GM18873 (cell line): Measurements from ENCODE around the gene C6orf141.

Experiments used
- ATAC-seq: cut with Tn5 transposase; IDR thresholded peaks from one replicate; pipeline ENCODE4 v1.9.1; 2021; ENCODE audit warnings: mild to moderate bottlenecking, moderate library complexity, moderate number of reproducible peaks; ENCODE audit not compliant: unreplicated experiment, low FRiP score

The C6orf141 gene

GRCh38 chr6:49535795-49536194 is 14.7 kb upstream of the C6orf141 start:
- no peak for ATAC-seq

DNA sequence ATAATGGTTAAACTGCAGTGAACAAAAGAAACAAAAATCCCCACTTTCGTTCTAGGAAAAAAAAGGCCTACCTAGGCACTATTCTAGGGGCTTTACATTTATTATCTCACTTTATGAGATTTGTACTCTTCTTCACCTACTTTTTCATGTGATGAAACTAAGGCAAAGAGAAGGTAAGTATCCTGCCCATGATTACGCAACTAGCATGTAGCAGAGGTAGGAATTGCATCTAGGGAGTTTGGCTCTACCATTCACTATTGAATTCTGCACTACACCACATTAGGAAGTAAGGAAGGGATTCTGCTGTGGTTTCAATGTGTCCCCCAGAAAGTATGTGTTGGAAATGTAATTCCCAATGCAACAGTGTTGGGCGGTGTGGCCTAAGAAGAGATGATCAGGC is 11.4 kb upstream of the C6orf141 start:
- no peak for ATAC-seq

DNA sequence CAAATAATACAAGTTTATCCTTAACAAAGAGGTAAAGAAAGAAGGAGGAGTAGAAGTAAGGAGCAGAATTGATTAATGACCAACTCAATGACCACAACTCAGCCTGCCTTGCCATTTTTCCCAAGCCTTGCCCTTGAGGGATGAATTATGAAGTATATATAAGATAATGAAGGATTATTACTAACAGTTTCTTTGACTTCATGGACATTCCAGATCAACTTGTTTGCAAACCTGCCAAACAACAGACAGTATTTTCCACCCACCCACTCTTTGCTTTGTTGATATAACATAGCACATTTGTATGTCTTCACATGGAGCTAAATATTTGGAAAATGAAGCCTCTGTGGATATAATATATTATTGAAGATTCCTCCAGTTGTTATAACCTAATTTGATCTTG is 9.9 kb upstream of the C6orf141 start:
- ATAC-seq: no peak

DNA sequence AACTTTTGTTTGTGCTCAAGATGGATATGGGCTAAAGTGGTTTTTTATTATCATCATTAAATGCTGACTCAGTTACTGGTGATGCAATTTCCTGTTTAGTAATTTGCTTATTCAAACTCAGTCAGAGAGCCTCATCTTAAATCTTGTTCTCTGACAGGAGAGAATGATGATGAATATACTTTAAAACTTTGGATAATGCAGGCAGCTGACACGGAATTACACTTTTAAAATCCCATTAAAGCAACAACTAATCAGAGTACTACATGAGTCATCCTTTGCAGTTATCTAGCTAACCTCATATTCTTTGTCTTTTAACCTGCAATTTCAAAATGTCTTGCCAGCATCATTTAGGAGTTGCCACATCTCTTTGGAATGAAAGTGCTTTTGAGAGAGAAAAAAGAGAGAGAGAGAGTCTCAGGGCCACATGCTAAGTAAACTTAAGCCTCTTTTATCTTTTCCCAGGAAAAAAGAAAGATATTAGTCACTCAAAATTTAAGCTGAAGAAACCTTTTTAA is 9.2 kb upstream of the C6orf141 start:
- no peak for ATAC-seq

- ATAC-seq: no peak
These were observed 8.5 kb upstream of the C6orf141 start for GRCh38 chr6:49541936-49542335.

- ATAC-seq: no peak
These were observed 7.2 kb upstream of the C6orf141 start for GRCh38 chr6:49543087-49543858.

GRCh38 chr6:49546331-49546730 is 4.1 kb upstream of the C6orf141 start:
- no peak for ATAC-seq

GRCh38 chr6:49548613-49549304 is 1.7 kb upstream of the C6orf141 start:
- ATAC-seq: no peak

DNA sequence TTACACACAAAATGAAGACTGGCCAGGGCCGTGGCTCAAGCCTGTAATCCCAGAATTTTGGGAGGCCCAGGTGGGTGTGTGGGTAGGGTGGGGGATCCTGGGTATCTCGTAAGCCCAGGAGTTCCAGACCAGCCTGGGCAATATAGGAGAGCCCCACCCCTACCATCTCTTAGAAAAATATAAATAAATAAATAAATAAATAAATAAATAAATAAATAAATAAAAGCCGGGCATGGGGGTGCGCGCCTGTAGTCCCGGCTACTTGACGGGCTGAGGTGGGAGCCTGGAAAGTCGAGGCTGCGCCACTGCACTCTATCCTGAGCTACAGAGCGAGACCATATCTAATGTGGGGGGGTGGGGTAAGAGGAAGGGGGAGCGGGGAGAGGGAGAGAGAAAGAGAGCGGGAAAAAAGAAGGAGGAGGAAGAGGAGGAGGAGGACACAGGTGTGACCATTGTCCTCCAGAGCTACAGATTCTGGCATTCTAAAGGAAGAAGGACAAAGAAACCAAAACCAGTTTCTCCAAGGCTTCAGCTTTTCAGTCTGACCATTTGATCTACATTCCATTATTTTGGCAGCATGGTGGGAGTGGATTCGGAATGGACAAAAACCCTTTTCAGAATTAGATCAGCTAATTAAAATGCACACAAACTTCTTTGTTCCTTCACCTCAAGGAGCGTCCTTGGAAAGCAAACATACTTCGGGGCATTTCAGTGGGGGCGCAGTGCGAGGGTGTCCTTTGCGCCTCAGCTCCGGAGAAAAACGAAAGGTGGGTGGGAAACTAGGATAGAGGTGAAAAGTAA is 577 bp upstream of the C6orf141 start:
- ATAC-seq: no peak

DNA sequence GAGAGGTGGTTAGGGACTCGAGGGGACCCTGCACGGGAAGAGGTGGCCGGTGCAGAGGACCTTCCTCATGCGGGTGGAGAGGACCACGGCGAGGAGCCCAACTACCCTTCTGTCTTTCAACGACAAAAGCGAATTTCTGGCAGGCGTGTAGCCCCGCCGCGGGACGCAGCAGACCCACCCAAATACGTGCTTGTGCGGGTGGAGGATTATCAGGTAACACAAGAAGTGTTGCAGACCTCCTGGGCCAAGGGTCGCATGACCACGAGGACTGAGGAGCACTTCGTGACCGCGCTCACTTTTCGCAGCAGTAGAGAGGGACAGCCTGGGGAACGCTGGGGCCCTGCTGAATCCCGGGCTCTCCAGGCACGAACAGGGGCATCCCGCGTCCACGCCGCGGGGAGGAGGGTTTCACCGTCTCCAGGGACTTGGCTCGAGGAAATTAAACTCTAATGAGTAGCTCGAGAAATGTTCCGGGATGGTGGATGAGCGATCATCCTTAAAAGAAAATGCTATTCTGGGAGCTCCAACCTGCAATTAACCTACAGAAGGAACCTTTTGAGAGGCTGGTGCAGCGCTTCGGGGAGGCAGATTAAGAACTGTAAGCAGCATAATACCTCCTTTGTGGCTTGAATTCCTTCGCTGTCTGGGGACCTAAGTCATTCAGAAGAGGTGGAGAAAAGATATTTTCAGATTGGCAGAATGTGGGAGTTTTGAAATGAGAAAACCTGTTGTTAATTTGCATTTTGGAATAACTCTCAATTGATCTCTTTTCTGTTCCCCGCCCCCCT is 804 bp downstream of the C6orf141 start:
- no peak for ATAC-seq

DNA sequence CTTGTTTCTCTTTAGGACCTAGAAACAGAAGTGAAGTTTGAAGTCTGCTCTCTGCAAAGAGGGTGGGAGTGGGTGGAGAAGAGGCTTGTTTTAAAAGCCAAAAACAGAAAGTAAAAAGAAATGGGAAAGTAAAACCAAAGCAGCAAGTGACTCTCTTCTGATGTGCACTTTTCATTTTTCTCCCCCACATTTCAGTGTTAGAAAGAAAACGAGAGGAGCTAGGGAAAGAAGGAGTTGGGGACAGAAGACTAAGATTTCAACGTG is 1.3 kb downstream of the C6orf141 start:
- ATAC-seq: no peak

- ATAC-seq: no peak
These were observed 2.1 kb downstream of the C6orf141 start for GRCh38 chr6:49552596-49552995.

DNA sequence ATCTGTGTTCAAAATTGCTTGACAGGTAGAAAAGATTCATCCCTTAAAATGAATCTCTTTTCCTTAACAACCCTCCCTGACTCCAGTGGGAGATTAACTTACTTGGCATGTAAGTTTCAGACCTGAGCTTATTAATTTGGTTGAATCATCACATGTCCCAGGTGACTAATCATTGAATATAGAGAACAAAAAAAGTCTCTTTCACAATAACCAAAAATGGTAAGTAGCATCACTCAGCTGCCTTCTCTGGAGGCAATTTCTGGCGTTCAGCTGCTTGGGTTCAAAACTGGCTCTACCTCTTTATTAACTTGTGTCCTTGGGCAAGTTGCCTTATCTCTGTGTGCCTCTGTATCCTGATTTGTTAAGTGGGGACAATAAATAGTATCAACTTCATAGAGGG is 2.9 kb downstream of the C6orf141 start:
- no peak for ATAC-seq

- no peak for ATAC-seq
These were observed 5.5 kb downstream of the C6orf141 start for GRCh38 chr6:49555951-49556350.

DNA sequence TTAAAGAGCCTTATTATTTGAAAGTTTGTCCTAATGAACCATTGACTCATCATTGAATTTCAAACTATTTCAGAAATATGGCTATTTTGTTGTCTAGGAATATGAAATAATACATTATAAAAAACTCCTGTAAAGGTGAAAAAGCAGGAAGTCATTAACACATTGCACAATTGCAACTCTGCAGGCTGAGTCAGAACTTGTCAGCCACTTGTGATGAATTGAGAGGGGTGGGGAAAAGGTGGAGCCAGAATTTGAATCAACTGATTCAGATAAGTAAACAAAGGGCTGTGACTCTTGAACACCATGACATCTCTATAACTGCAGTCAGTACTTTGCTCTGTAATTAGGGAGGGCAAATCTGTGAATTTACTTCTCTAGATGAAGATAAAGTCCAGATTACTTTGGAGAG is 6.0 kb downstream of the C6orf141 start:
- ATAC-seq: no peak

DNA sequence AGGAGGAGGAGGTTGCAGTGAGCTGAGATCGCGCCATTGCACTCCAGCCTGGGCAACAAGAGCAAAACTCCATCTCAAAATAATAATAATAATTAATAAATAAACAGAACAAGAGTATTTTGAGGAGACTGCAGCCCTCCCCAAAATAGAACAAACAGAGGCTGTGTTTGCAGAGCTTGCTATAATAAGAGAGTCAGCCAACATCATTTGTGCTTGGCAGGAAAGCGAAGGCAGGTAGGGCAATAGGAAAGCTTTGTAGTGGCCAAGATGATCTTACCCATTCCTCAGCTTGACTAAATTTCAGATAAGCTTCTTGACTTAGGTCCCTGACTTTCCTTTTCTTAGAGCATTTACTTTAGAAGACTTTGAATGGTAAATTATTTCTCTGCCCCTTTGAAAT is 6.7 kb downstream of the C6orf141 start:
- no peak for ATAC-seq

GRCh38 chr6:49558238-49558637 is 7.8 kb downstream of the C6orf141 start:
- ATAC-seq: no peak

GRCh38 chr6:49563006-49563886 is 12.8 kb downstream of the C6orf141 start:
- ATAC-seq: no peak

DNA sequence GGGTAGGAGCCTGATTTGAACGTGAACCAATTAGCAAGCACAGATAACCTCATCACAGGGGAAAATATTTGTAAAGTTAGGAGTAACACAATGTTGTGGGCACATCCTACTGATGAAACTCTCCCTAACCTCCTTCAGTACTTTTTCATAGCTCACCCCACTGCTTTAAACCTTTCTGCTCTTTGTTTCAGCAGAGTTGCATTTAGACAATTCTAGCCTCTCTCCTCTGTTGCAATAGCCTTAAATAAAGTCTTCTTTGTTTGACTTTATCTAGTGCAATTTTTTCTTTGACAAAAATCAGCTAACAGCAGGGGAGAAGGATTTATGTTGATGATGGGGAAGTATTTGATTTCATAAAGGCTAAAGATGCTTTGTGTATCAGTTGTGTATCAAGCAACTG is 14.1 kb downstream of the C6orf141 start:
- no peak for ATAC-seq

DNA sequence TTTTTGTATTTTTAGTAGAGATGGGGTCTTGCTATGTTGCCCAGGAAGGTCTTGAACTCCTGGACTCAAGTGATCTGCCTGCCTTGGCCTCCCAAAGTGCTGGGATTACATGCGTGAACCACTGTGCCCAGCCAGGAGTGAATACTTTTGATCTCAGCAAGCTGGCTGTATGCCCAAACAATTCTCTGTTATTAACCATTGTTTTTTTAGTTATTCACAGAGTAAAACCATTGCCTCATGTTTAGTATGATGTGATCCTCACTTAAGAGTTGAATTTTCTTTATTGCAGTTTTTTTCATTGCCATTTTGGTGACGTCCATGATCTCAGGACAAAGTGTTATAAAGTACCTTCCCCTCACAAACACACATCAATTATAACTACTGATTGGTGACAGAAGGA is 14.8 kb downstream of the C6orf141 start:
- ATAC-seq: no peak
